Brain pericyte (primary cell): ENCODE data around the gene SLC35F5.
"Not testable (repeated sequence)": the region's sequence is repeated elsewhere in the genome, so short reads cannot be mapped to it uniquely, and the experiment has no call there.

Experiments used
- DNase-seq: peaks from one replicate; pipeline ENCODE4 v3.0.0-alpha.2; 2012; ENCODE audit warnings: low read depth, low spot score

Gene SLC35F5

GRCh38 chr2:113756355-113757137 is at the start of gene SLC35F5:
Gene SLC35F5, minus strand, starts transcription at chr2:113756642. Its CDS starts 233 bp downstream, at chr2:113756409.
- peak; percentile 71 for DNase-seq

- DNase-seq, result no peak
Measured at GRCh38 chr2:113799375-113799774, 42.9 kb upstream of the SLC35F5 start.

DNA sequence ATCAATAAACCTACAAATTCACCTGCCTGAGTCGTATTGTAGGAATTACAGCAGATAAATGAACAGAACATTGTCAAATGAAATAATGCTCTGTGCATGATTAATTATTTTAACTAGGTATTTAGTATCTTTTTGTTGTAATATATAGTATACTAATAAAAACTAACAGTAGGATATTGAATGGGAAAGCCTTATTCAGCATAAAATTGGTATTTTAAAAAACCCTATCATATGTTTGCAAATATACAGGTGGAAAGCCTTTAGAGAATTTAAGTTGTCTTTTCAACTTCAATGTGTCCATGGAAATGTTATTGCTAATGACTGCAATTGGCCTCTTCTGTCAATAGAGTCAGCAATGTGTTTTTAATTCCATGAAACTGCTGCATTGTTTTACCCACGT is 40.8 kb upstream of the SLC35F5 start:
- DNase-seq, result no peak

GRCh38 chr2:113796592-113797175 is 40.2 kb upstream of the SLC35F5 start:
- DNase-seq, result no peak

GRCh38 chr2:113795405-113795920 is 39.0 kb upstream of the SLC35F5 start:
- no peak for DNase-seq

GRCh38 chr2:113791697-113792590 is 35.5 kb upstream of the SLC35F5 start:
- no peak for DNase-seq

GRCh38 chr2:113784823-113785744 is 28.6 kb upstream of the SLC35F5 start:
- no peak for DNase-seq

DNA sequence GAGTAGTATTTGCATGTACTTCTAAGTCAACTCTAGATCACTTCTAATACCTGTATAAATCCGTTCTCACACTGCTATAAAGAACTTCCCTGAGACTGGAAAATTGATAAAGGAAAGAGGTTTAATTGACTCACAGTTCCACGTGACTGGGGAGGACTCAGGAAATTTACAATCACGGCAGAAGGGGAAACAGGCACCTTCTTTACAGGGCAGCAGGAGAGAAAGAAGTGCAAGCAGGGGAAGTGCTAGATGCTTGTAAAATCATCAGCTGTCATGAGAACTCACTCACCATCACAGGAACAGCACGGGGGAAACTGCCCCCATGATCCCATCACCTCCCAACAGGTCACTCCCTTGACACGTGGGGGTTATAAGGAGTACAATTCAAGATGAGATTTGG is 24.0 kb upstream of the SLC35F5 start:
- DNase-seq, result no peak

DNA sequence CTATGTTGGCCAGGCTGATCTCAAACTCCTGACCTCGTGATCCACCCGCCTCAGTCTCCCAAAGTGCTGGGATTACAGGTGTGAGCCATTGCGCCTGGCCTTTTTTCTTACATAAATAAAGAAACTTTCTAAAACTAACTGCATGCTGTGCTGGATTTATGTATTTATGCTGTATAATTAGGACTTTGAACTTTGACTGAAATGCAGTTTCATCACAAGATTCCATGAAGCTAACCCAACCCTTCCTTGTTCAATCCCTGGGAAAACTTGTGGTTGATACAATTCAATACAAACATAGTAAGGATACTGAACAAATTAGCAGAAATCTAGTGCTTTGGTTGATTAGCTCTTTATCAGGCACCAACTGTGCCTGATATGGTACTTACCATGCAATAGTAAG is 20.9 kb upstream of the SLC35F5 start:
- DNase-seq, result no peak

- no peak for DNase-seq
Measured at GRCh38 chr2:113776949-113777348, 20.5 kb upstream of the SLC35F5 start.

DNA sequence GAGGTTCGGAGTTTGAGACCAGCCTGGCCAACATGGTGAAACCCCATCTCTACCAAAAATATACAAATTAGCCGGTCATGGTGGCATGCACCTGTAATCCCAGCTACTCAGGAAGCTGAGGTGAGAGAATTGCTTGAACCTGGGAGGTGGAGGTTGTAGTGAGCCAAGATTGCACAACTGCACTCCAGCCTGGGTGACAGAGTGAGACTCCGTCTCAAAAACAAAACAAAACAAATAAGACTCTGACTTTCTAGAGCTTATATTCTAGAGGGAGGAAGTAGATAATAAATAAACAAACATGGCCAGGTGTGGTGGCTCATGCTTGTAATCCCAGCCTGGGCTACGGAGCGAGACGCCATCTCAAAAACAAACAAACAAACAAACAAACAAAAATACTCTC is 18.2 kb upstream of the SLC35F5 start:
- DNase-seq, result not testable (repeated sequence)

DNA sequence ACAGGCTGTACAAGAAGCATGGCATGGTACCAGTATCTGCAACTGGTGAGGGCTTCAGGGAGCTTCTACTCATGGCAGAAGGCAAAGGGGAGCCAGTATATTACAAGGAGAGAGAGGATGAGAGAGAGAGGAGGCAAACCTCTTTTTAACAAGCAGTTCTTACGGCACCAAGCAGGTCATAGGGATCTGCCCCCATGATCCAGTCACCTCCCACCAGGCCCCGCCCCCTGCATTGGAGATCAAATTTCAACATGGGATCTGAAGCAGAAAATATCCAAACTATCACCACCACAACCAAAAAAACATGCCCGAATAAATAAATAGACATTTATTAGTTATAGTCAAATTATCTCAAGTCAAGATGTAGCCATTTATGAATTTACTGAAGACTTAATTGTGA is 14.5 kb upstream of the SLC35F5 start:
- no peak for DNase-seq

- no peak for DNase-seq
Measured at GRCh38 chr2:113769555-113769954, 13.1 kb upstream of the SLC35F5 start.

DNA sequence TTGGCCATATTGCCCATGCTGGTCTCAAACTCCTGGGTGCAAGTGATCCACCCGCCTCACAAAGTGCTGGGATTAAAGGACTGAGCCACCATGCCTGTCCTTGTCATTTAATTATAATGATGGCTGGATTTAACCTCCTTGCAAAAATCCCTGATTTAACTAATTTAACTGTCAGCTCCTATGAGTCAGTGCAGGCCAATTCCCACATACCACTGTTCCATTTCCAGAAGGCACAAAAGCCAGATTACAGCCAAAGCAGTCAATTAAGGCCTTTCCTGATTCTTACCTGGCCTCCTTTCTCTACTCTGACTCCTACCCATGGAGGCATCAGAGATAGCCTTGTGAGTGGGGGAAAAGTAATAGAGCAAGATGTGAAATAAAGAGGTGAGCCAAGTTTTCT is 12.3 kb upstream of the SLC35F5 start:
- no peak for DNase-seq

GRCh38 chr2:113767811-113768460 is 11.5 kb upstream of the SLC35F5 start:
- DNase-seq, result no peak

- no peak for DNase-seq
Measured at GRCh38 chr2:113765276-113765675, 8.8 kb upstream of the SLC35F5 start.

- no peak for DNase-seq
Measured at GRCh38 chr2:113762377-113763118, 6.1 kb upstream of the SLC35F5 start.

DNA sequence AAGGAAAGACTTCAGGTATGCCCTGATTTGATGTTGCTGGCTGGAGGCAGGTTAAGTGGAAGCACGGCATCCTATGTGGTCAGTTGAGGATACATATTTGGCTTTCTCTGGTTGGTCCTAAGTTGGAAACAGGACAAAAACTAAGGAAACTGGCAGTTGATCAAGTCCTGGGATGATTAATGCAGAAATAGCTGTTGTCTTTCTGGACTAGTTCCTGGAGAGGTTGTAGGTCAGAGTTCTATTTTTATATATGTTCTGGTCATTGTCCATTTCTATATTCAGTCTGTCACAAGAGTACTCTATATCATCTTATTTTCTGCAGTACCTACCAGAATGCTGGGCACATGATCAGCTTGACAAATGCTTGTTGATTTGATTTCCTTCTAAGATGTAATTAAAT is 4.0 kb upstream of the SLC35F5 start:
- DNase-seq, result no peak

DNA sequence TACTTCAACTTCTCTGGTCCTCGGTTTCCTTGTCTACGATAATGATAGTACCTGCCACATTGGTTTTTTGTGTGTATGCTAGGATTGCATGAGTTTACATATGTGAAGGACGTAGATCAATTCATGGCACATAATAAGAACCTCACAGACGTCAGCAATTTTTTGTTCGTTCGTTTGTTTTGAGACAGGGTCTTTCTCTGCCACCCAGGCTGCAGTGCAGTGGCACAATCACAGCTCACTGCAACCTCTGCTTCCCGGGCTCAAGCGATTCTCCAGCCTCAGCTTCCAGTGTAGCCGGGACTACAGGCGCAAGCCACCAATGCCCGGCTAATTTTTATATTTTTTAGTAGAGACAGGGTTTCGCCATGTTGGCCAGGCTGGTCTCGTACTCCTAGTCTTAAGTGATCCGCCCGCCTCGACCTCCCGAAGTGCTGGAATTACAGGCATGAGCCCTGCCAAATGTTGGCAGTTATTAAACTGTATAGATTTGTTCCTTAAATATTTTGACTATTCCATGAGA is 756 bp upstream of the SLC35F5 start:
- no peak for DNase-seq
